Fibroblast of the aortic adventitia (primary cell): Measurements from ENCODE around the gene PCBP3. TPM values are rescaled to one million over a fixed set of nuclear protein-coding genes. Genes with fewer than 3 reads are reported as not detected.

Experiments used
- DNase-seq: peaks from one replicate; pipeline ENCODE4 v3.0.0-alpha.2; 2010; ENCODE audit warnings: low read depth
- H3K4me3 ChIP-seq: 2 replicates; pipeline ENCODE4 v1.5.1; 2011; ENCODE audit warnings: low read depth, mild to moderate bottlenecking, control low read depth, low read length, moderate library complexity
- CTCF ChIP-seq: IDR thresholded peaks from 2 replicates; pipeline ENCODE4 v1.5.1; 2011; ENCODE audit warnings: mild to moderate bottlenecking, low read length, control low read depth, inconsistent platforms; ENCODE audit not compliant: insufficient read depth
- total RNA-seq: library from RNA; depleted of rRNA; stranded (reverse); fragments of >200 nt; gene quantifications from 2 replicates; pipeline ENCODE4 v1.2.3, GENCODE V29; 2012; ENCODE audit warnings: low replicate concordance

Gene PCBP3
- total RNA-seq, 1 donor: 1.2 TPM

GRCh38 chr21:45940091-45940490, 296.6 kb downstream of the PCBP3 start:
- no peak for TF ChIP-seq CTCF
- no peak for DNase-seq

GRCh38 chr21:45940621-45941337, 297.3 kb downstream of the PCBP3 start:
- no peak for DNase-seq
- H3K4me3 ChIP-seq: no peak overlapping the region
- TF ChIP-seq CTCF: no peak

More at GRCh38 chr21:45940091-45940490, 296.6 kb downstream of the PCBP3 start:
- no peak overlapping the region for H3K4me3 ChIP-seq

GRCh38 chr21:45941338-45941710, 297.8 kb downstream of the PCBP3 start:
- DNase-seq: no peak
- no peak overlapping the region for H3K4me3 ChIP-seq
- no peak for TF ChIP-seq CTCF

- H3K4me3 ChIP-seq: no peak overlapping the region
- no peak for TF ChIP-seq CTCF
- DNase-seq: no peak
These were observed 298.4 kb downstream of the PCBP3 start for GRCh38 chr21:45941717-45942546.

GRCh38 chr21:45942755-45943629, 299.5 kb downstream of the PCBP3 start:
- no peak for TF ChIP-seq CTCF
- no peak for DNase-seq

More at GRCh38 chr21:45942755-45943629, 299.5 kb downstream of the PCBP3 start:
- H3K4me3 ChIP-seq: no peak overlapping the region
